ENCODE measurements around the gene AKR1C3.
"Not testable (repeated sequence)": the region's sequence is repeated elsewhere in the genome, so short reads cannot be mapped to it uniquely, and the experiment has no call there.

The AKR1C3 gene

DNA sequence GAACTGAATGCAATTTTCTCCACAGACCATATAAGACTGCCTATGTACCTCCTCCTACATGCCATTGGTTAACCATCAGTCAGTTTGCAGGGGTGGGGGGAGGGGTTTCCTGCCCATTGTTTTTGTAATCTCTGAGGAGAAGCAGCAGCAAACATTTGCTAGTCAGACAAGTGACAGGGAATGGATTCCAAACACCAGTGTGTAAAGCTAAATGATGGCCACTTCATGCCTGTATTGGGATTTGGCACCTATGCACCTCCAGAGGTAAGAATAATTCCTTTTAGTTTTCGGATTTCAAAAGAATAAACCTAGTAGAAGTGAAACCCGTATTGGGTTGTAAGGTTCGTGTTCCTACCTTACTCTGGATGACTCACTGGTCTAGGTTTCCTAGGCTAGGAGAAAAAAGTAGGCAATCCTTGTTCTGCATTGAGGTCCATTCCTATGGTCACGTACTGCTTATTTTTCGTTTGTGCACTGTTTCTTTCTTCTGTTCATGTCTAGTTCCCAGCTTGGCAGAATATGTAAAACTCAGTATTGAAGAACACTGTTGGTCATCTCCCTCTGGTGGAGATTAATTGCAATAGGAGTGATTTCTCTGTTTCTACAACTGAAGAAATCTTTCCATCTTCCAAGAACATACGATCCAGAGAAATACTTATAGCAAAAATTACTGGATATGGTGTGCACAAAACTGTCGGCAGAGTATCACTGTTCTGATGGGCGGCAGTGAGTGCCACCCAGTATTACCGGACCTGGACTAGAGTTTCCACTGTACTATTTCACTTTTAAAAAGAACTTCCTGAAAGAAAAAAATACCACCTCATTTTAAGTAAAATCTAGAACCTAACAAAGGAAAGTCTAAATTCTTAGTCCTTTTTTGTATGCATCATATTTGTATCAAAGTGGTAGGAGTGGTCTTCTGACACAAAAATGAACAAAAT, at the start of gene AKR1C3:
TSS of gene AKR1C3 (plus strand) at position 150 of the 941 bp plus-strand sequence. CDS start at position 181, 31 bp downstream.
- DNase-seq: no peak

DNA sequence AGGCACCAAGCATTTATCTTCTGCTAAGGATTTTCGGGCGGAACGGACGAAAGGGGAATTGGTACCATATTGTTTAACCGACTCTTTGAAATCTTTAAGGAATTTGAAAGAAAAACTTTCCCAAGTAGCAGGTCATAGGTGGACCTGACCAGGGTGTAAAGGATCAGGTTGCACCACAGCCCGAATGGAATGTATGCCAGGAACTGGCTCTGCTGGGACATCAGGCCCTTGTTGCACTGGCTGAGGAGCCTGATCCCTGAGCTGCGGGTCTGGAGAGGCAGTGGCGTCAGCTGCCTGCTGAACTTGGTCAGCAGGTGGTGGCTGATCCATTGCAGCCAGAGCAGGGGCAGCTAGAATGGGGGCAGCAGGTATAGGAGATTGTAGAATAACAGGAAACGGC, 49.1 kb upstream of the AKR1C3 start:
- DNase-seq: no peak

DNA sequence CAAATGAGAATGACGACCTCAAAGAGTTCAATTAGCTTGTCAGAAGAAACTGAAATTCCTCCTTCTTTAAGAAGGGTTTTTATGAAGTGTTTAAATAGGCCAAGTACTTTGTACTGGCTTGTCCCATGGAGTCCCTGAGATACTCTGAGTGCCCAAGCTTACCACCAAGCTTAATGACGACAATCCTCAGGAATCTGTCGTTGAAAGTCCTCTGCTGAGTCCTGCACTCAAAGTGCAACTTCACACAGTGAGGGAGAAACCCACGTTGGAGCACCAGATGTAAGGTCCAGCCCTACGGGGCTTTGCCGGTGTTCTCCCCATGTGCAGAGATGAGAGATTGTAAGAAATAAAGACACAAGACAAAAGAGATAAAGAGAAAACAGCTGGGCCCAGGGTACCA, 47.8 kb upstream of the AKR1C3 start:
- no peak for DNase-seq

DNA sequence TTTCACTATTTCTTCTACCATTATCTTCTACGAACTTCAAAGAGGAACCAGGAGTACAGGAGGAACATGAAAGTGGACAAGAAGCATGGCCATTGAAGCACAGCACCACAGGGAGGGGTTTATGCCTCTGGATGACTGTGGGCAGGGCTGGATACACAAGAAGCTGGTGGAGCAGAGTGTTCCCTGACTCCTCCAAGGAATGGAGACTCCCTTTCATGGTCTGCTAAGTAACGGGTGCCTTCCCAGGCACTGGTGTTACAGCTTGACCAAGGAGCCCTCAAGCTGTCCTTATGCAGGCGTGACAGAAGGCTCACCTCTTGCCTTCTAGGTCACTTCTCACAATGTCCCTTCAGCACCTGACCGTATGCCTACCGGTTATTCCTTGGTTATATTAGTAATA, 47.2 kb upstream of the AKR1C3 start:
- DNase-seq: not testable (repeated sequence)

- DNase-seq: no peak
Observed at GRCh38 chr10:5047912-5048628, 46.1 kb upstream of the AKR1C3 start.

DNA sequence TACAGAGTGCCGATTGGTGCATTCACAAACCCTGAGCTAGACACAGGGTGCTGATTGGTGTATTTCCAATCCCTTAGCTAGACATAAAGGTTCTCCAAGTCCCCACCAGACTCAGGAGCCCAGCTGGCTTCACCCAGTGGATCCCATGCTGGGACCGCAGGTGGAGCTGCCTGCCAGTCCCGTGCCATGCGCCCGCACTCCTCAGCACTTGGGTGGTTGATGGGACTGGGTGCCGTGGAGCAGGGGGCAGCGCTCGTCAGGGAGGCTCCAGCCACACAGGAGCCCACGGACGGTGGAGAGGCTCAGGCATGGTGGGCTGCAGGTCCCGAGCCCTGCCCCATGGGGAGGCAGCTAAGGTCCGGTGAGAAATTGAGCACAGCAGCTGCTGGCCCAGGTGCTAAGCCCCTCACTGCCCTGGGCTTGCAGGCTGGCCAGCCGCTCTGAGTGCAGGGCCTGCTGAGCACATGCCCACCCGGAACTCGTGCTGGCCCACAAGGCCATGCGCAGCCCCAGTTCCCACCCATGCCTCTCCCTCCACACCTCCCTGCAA, 41.2 kb upstream of the AKR1C3 start:
- DNase-seq: not testable (repeated sequence)

DNA sequence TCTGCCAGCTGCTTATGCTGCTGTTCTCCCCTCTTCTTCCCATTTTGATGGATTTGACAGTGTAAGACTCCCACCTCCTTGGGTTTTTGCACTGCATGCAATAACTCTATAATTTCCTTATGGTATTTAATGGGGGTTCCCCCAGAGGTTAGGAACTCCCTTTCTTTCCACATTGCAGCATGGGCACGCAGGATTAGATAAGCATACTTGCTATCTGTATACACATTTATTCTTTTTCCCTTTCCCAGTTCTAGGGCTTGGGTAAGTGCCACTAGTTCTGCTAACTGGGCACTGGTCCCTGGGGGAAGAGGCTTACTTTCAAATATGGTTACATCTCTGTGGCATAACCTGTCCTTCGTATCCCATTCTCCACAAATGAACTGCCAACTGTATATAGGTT, 39.4 kb upstream of the AKR1C3 start:
- DNase-seq: not testable (repeated sequence)

DNA sequence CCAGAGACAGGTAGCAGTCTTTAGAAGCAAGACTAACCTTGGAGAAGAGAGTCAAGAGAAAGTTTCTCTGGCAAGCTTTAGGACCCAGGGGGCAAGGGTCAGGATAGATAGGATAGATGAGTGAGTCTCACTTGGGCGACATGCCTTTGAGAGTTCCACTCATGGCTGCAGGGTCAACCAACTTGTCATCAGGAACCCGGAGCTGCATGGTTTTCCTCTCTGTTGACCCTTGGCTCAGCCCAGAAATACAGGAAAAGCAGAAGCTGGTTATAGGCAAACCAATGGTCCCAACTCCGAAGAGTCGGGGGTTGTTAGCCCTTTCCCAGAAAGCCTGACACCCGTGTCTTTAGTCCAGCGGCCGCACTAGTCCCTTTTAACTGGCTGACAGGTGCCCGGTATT, 34.9 kb upstream of the AKR1C3 start:
- not testable (repeated sequence) for DNase-seq

- not testable (repeated sequence) for DNase-seq
Observed at GRCh38 chr10:5060791-5061190, 33.4 kb upstream of the AKR1C3 start.

GRCh38 chr10:5064656-5065055, 29.6 kb upstream of the AKR1C3 start:
- DNase-seq: no peak

DNA sequence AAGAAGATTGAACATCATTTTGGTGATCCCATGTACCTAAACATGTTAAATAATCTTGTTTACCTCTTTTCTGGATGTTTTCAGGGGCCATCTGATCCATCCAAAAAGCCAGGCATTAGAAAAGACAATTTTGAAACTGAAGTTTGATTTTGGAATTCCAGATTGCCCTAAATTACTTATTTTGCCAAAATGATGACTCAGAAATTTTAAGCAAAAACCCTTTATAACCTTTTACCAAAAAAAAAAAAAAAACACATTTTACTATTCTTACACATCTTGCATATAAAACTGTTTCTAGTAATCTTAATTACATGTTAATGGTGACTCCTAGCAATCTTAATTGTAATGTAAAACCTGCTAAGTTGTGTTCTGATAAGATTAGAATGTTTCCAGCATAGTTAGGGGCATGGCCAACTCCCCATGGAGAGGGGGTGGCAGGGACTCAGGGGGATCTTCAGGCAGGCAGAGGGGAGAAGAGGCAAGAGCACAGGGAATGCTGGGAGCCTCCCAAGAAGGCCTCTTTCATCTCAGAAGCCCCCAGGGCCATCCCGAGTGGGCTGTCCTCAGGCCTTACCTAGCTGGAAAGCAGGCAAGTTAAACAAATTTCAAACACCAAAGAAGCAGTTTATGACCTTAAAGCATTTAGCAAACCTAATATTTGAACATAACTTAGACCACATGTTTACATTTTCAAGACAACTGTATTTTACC, 25.8 kb upstream of the AKR1C3 start:
- DNase-seq: no peak

DNA sequence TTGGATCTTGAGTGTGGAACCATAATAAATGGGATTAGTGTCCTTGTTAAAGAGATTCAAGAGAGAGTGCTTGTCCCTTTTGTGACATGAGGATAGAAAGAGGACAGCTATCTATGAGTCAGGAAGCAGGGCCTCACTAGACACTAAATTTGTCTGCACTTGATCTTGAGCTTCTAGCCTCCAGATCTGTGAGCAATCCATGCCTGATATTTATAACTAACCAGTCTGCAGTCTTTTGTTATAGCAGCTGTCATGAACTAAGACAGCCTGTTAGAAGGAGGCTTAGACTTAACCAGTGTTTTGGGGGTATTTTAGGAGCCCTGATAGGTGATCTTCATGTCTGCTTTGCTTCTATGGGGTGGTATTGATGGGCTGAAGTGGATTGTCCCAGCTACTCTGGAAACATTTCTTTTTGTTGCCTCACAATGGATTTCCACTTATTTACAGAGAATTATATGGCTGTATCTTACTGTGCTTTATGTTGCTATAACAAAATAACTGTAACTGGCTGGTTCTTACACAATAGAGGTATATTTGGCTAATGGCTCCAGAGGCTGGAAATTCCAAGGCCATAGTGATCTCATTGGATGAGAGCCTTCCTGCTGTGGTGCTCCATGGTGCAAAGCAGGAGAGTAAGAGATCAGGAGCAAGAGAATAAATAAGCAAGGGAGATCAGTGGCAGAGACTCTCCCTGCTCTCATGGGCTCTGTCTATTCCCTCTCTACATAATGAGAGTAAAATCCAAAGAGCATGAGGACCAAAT, 23.4 kb upstream of the AKR1C3 start:
- no peak for DNase-seq

- peak; percentile 36 for DNase-seq
Observed at GRCh38 chr10:5071411-5072198, 22.6 kb upstream of the AKR1C3 start.

- DNase-seq: no peak
Observed at GRCh38 chr10:5073659-5074058, 20.6 kb upstream of the AKR1C3 start.

DNA sequence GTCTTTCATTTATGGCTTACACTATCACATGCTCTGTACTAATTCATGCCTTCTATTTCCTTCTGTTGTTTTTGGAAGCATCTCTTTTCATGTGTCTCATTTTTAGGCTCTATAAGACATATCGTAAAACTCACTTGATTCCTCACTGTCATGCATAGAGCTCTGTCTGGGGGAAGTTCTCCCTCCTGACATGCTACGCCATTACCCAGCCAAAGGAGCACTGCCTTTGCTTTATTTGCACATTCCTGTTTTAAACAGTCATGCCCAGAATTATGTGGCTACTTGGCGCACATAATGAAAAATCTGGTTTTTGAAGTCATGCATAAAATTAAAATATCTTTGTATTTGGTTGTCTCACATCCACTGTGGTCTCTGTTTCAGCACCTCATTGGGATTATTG, 17.6 kb upstream of the AKR1C3 start:
- no peak for DNase-seq

DNA sequence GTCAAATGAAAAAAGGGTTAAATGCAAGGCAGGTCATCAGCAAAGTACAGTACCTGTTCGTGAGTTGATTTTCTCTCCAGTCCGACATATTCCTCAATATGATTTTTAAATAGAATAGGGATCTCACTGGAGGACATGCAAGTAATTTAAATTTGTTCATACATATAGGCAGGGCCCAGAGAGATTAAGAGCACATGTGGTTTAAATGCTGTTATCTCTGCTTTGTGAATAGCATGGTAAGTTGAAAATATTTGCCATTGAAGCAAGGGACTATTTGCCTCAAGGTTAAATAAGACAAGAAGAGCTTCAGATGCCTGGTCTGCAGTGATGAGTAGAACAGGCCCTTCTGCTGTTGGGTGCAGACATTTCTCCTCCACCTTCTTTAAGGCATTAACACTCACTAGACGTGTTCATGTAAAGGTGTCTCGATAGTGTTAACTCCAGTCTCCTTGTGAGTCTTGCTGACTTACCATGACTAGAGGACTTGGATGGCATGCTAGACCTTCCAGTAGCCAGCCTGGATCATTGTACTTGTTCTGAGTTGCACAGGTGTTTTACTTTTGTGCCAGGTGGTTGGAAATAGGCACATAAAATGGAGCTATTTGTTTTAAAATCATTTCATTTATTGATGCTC, 15.6 kb upstream of the AKR1C3 start:
- no peak for DNase-seq

GRCh38 chr10:5079306-5079830, 14.8 kb upstream of the AKR1C3 start:
- no peak for DNase-seq

DNA sequence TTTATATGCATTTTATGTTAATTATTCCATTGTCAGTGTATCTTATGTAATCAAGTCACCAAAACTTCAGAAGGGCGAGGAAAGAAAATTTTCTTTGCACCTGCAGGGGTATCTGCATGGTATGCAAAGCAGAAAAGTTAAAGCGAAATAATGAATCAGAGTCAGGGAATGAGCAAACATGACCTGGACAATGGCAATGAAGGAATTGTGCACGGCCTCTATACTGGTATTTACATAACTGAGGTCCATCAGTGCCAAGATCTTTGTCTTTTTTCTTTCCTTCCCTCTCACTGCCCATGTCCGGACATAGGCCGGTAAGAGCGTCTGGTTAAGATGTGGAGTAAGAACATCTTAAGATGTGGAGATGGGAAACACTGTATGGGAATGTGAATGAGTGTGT, 14.4 kb upstream of the AKR1C3 start:
- no peak for DNase-seq

GRCh38 chr10:5081091-5081490, 13.1 kb upstream of the AKR1C3 start:
- no peak for DNase-seq

DNA sequence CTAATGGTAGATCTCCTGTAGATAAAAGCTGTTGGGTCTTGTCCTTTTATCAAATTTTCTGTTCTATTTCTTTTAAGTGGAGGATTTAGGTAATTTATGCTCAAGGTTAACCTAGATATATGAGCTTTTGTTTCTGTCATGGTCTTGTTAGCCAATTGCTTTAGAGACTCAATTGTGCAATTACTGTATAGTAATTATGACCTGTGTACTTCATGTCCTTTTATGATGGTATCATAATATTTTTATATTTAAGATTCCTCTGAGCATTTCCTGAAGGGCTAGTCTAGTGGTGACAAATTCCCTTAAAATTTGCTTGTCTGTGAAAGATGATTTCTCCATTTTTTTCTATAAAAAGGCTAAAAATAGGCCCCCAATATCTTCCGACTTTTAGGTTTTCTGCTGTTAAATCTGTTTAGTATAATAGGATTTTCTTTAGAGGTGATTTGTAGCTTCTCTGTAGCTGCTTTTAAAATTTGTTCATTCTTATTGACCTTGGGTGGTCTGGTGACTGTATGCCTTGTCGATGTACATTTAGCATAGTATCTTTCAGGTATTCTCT, 5.4 kb upstream of the AKR1C3 start:
- no peak for DNase-seq
